GM12878 (cell line): ENCODE data around the gene KRT6B. TPM values are rescaled to one million over a fixed set of nuclear protein-coding genes. Genes with fewer than 3 reads are reported as not detected.

Source experiments
- ATAC-seq: fragments of 200-7000 bp; cut with Tn5 transposase; 3 replicates; pipeline ENCODE4 v1.9.1; 2020; ENCODE audit warnings: mild to moderate bottlenecking, moderate library complexity
- BruUV-seq: library from RNA; stranded (reverse); fragments of 400-500 nt; replicated peaks from 2 replicates; lab custom pipeline; 2021; lab: Mats Ljungman, UMichigan
- CTCF ChIA-PET: fragments of 300-600 bp; sonication (Branson Sonifier 250); formaldehyde crosslinking; extraction: SDS; loops from one replicate; lab custom pipeline; 2021; ENCODE audit warnings: inconsistent platforms; lab: Yijun Ruan, JAX
- POLR2A ChIA-PET: fragments of 350-600 bp; formaldehyde crosslinking; extraction: SDS; loops from one replicate; lab custom pipeline; 2021; ENCODE audit warnings: inconsistent platforms; lab: Charles Lee
- RAD21 ChIA-PET: fragments of 300-600 bp; sonication (Branson Sonifier 250); formaldehyde crosslinking; loops from one replicate; lab custom pipeline; 2023; ENCODE audit warnings: antibody characterized with exemption; ENCODE audit not compliant: unreplicated experiment; lab: Charles Lee
- SMC1A ChIA-PET: fragments of 300-600 bp; sonication (Branson Sonifier 250); formaldehyde crosslinking; loops from one replicate; lab custom pipeline; 2023; ENCODE audit not compliant: unreplicated experiment, uncharacterized antibody; lab: Charles Lee
- DNase-seq: peaks from one replicate; pipeline ENCODE4 v3.0.0-alpha.2; 2011; ENCODE audit warnings: low read depth, low spot score
- FAIRE-seq: peaks from 3 replicates; lab custom pipeline; 2011; peaks lifted over from hg19 to GRCh38; lab: Jason Lieb, UNC
- H2AFZ ChIP-seq: 2 replicates; pipeline ENCODE4 v1.6.0; 2011; ENCODE audit warnings: low read depth, low read length, control low read depth; ENCODE audit not compliant: control insufficient read depth
- H3K27ac ChIP-seq: 2 replicates; pipeline ENCODE4 v1.5.1; 2011; ENCODE audit warnings: control low read depth; ENCODE audit not compliant: control insufficient read depth, insufficient read depth
- H3K27me3 ChIP-seq, 2 experiments: replicated peaks in 1 of 2; 2 replicates each; pipeline versions ENCODE4 v1.6.0 to v1.6.1; 2011; ENCODE audit warnings: low read length in 1 of 2; ENCODE audit not compliant: control insufficient read depth in 2 of 2, insufficient read depth in 2 of 2
- H3K36me3 ChIP-seq, 2 experiments: 2 replicates each; pipeline ENCODE4 v1.5.1; 2011; ENCODE audit warnings: low read length in 1 of 2; ENCODE audit not compliant: control insufficient read depth in 2 of 2, insufficient read depth in 2 of 2
- H3K4me1 ChIP-seq: 2 replicates; pipeline ENCODE4 v1.6.1; 2011; ENCODE audit warnings: mild to moderate bottlenecking, low read length, moderate library complexity, mixed read lengths; ENCODE audit not compliant: control insufficient read depth, insufficient read depth
- H3K4me2 ChIP-seq: 2 replicates; pipeline ENCODE4 v1.6.0; 2011; ENCODE audit warnings: control low read depth; ENCODE audit not compliant: control insufficient read depth, insufficient read depth
- H3K4me3 ChIP-seq: fragments of 200-600 bp; sonication (generic); 2 replicates; pipeline ENCODE4 v1.5.1; 2016
- H3K79me2 ChIP-seq: 2 replicates; pipeline ENCODE4 v1.6.0; 2011; ENCODE audit warnings: low read length; ENCODE audit not compliant: control insufficient read depth, insufficient read depth
- H3K9ac ChIP-seq: 2 replicates; pipeline ENCODE4 v1.8.0; 2011; ENCODE audit warnings: low read length, control low read depth, mixed read lengths; ENCODE audit not compliant: control insufficient read depth, insufficient read depth
- H3K9me3 ChIP-seq: replicated peaks from 3 replicates; pipeline ENCODE4 v1.5.1; 2011; ENCODE audit warnings: mild to moderate bottlenecking, low read length; ENCODE audit not compliant: control insufficient read depth, insufficient read depth
- H4K20me1 ChIP-seq: 2 replicates; pipeline ENCODE4 v1.6.0; 2011; ENCODE audit not compliant: control insufficient read depth, insufficient read depth
- ATF2 ChIP-seq: IDR thresholded peaks from 2 replicates; pipeline ENCODE4 v1.6.1; 2012; ENCODE audit warnings: low read length, inconsistent platforms
- E2F4 ChIP-seq: IDR thresholded peaks from 2 replicates; pipeline ENCODE4 v1.6.1; 2012; ENCODE audit warnings: low read depth, low read length, improper control_type of control experiment
- FOXK2 ChIP-seq: fragments of 450-650 bp; IDR thresholded peaks from 2 replicates; pipeline ENCODE4 v1.6.1; 2017; ENCODE audit warnings: mild to moderate bottlenecking, moderate library complexity
- MLLT1 ChIP-seq: fragments of 450-650 bp; IDR thresholded peaks from 2 replicates; pipeline ENCODE4 v1.6.1; 2016; ENCODE audit warnings: mild to moderate bottlenecking
- NBN ChIP-seq: fragments of 450-650 bp; IDR thresholded peaks from 2 replicates; pipeline ENCODE4 v1.6.1; 2016
- SMARCA5 ChIP-seq: fragments of 450-650 bp; IDR thresholded peaks from 2 replicates; pipeline ENCODE4 v1.6.1; 2017; ENCODE audit warnings: mild to moderate bottlenecking
- SUPT20H ChIP-seq: IDR thresholded peaks from 2 replicates; pipeline ENCODE4 v1.6.1; 2011; ENCODE audit warnings: low read depth, mild to moderate bottlenecking, low read length, moderate library complexity, borderline replicate concordance; ENCODE audit not compliant: control insufficient read depth
- WGBS: methylation state at CpG from one replicate; pipeline ENCODE4 v1.1.6; 2016; ENCODE audit warnings: low lambda C conversion rate; ENCODE audit not compliant: insufficient replicate concordance, insufficient coverage; ENCODE audit errors: missing lambda C conversion rate; 5-methylcytosine and 5-hydroxymethylcytosine counted together
- in situ Hi-C: fragments of 300-500 bp; cut with MboI; formaldehyde crosslinking; loops from 9 replicates; pipeline ENCODE4 v1.14.3; 2018; ENCODE audit warnings: mixed read lengths
- intact Hi-C: fragments of 100-400 bp; cut with micrococcal nuclease; formaldehyde crosslinking; loops from one replicate; pipeline ENCODE4 v1.14.2; 2022; ENCODE audit not compliant: unreplicated experiment
- polyA plus RNA-seq, 11 experiments: library from polyadenylated mRNA; depleted of rRNA in 4 of 11; unstranded in 6 of 11; stranded (reverse) in 5 of 11; fragments of >200 nt; fragmentation: Nextera tagmentation in 4 of 11; fragmentation: Illumina TruSeq in 1 of 11; extraction: Ambion mirVana in 4 of 11; extraction: Trizol in 1 of 11; gene quantifications; 1 replicate in 1 of 11; 2 replicates in 10 of 11; pipeline versions ENCODE4 v1.2.1 to v1.2.3, GENCODE V29; 2011 to 2016; ENCODE audit warnings: inconsistent platforms in 2 of 11, missing spikeins in 2 of 11, low read depth in 1 of 11
- total RNA-seq, 4 experiments: library from RNA; depleted of rRNA in 3 of 4; stranded (reverse); fragments of >200 nt in 3 of 4; fragmentation: Illumina TruSeq in 1 of 4; extraction: Trizol in 1 of 4; gene quantifications; 2 replicates each; pipeline versions ENCODE4 v1.2.1 to v1.2.3, GENCODE V29; 2013 to 2021

The KRT6B gene
- total and polyA plus RNA-seq, 10 of the 15 experiments (the other 5 are each of a cell fraction or from before 2014, with no cell fraction given), result 0.07 TPM; not detected in 9

GRCh38 chr12:52436828-52437474 lies 15.0 kb downstream of the KRT6B start:
- no TSS peak for BruUV-seq
- no peak overlapping the region for H3K4me3 ChIP-seq
- ATAC-seq (no peak), FAIRE-seq (no peak), DNase-seq (no peak)
- no peaks in the 10 kb centered on the region for H4K20me1 ChIP-seq
- no peaks in the 10 kb centered on the region for H3K9me3 ChIP-seq
- no peak for TF ChIP-seq ATF2
- TF ChIP-seq FOXK2, result no peak
- no peak for TF ChIP-seq NBN
- in situ Hi-C loops, result no loop called here
- H2AFZ ChIP-seq, result no peak overlapping the region
- no peak overlapping the region for H3K27ac ChIP-seq
- H3K36me3 ChIP-seq, result no peaks in the 10 kb centered on the region
- no peaks in the 10 kb centered on the region for H3K4me1 ChIP-seq
- peaks cover under 1 to 1% of the 10 kb centered on the region in 2 experiments; a peak in 3 of 4 replicates for H3K27me3 ChIP-seq
- no peak overlapping the region for H3K9ac ChIP-seq
- no peak overlapping the region for H3K4me2 ChIP-seq
- CTCF ChIA-PET, result no interaction called here
- no peaks in the 10 kb centered on the region for H3K79me2 ChIP-seq
- RAD21 ChIA-PET, result no interaction called here
- POLR2A ChIA-PET, result no interaction called here
- WGBS, result 7% methylated on average over 9 of the region's 9 CpGs
- SMC1A ChIA-PET, result no interaction called here
- intact Hi-C loops, result no loop called here

- Histone ChIP-seq H3K4me3 (no peak overlapping the region), H3K27me3 (peaks cover 0 to 1% of the 10 kb centered on the region in 2 experiments; a peak in 3 of 4 replicates), H4K20me1 (no peaks in the 10 kb centered on the region), H3K9ac (no peak overlapping the region), H3K4me1 (no peaks in the 10 kb centered on the region), H3K9me3 (no peaks in the 10 kb centered on the region), H3K36me3 (no peaks in the 10 kb centered on the region), H2AFZ (no peak overlapping the region), H3K27ac (no peak overlapping the region), H3K79me2 (no peaks in the 10 kb centered on the region), H3K4me2 (no peak overlapping the region)
- no peak for FAIRE-seq
- TF ChIP-seq E2F4 (no peak), SMARCA5 (no peak), SUPT20H (no peak), MLLT1 (no peak), FOXK2 (no peak)
- no peak for DNase-seq
- CTCF ChIA-PET, result no interaction called here
- ATAC-seq, result no peak
- RAD21 ChIA-PET, result no interaction called here
- POLR2A ChIA-PET, result no interaction called here
- SMC1A ChIA-PET, result no interaction called here
- 7% methylated on average over 9 of the region's 9 CpGs for WGBS
- in situ Hi-C loops, result no loop called here
- no TSS peak for BruUV-seq
- intact Hi-C loops, result no loop called here
Observed at GRCh38 chr12:52436000-52436827, 15.7 kb downstream of the KRT6B start.
